Urinary bladder (tissue), 4 donors: Measurements from ENCODE around the gene KCNJ16. TPM values are rescaled to one million over a fixed set of nuclear protein-coding genes. Genes with fewer than 3 reads are reported as not detected.

ENCODE experiments used
- DNase-seq: peaks from one replicate; pipeline ENCODE4 v3.0.0-alpha.2; 2015; ENCODE audit errors: extremely low spot score
- H3K27ac ChIP-seq: one replicate; pipeline ENCODE4 v1.5.1; 2013; ENCODE audit warnings: low read depth, mild to moderate bottlenecking, moderate library complexity
- H3K36me3 ChIP-seq: one replicate; pipeline ENCODE4 v1.6.1; 2013; ENCODE audit warnings: mild to moderate bottlenecking, moderate library complexity; ENCODE audit not compliant: insufficient read depth
- H3K4me1 ChIP-seq: one replicate; pipeline ENCODE4 v1.6.1; 2013; ENCODE audit warnings: mild to moderate bottlenecking, moderate library complexity; ENCODE audit not compliant: insufficient read depth
- H3K4me3 ChIP-seq: one replicate; pipeline ENCODE4 v1.5.1; 2013; ENCODE audit warnings: low read depth, low read length
- WGBS: extraction: QIAGEN DNeasy Blood & Tissue Kit; methylation state at CpG from one replicate; pipeline ENCODE4 v1.1.7; 2013; 5-methylcytosine and 5-hydroxymethylcytosine counted together
- polyA plus RNA-seq: library from polyadenylated mRNA; stranded (reverse); fragments of 200-250 nt; gene quantifications from one replicate; pipeline ENCODE4 v1.2.3, GENCODE V29; 2013
- total RNA-seq: library from RNA; depleted of rRNA; stranded (reverse); fragments of >200 nt; gene quantifications from one replicate; pipeline ENCODE4 v1.2.3, GENCODE V29; 2014
- donor health status: healthy with polysubstance abuse.
- donor health status: healthy.

The KCNJ16 gene
- total and polyA plus RNA-seq, 2 donors = 0.01 to 0.11 TPM

- H3K4me3 ChIP-seq = no peak overlapping the region
- DNase-seq = no peak
- H3K27ac ChIP-seq = no peak overlapping the region
- H3K4me1 ChIP-seq = no peaks in the 10 kb centered on the region
- no peaks in the 10 kb centered on the region for H3K36me3 ChIP-seq
- 71% methylated on average over 3 of the region's 3 CpGs for WGBS
Measured at GRCh38 chr17:70073799-70074198, 1.2 kb upstream of the KCNJ16 start.

DNA sequence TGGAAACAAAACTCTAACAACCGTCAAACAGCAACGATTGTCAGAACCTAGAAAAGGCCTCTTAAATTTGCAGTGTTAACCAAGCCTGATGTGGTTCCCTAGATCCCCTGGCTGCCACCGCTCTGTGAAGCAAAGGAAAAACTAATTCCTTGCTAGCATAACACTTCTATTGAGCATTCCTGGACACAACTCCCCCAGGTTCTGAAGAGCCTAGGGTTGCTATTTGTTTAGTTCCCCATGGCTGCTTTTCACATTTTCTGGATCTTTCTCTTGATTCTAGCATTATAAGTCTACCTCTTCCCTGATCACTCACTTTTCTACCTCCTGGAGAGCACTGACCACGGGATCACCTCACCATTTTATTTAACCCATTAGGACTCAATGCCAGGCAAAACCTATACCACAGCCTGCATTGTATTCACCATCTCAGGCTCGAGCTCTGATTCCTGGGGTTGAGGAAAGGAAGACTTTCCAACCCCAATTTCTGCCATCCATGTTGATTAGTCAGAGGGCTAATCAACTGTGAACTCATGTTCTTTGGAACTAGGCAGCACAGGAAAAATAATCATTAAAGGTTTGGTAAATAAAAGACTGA is 692 bp upstream of the KCNJ16 start:
- Histone ChIP-seq H3K36me3 (no peaks in the 10 kb centered on the region), H3K4me1 (no peaks in the 10 kb centered on the region), H3K4me3 (no peak overlapping the region), H3K27ac (no peak overlapping the region)
- no peak for DNase-seq
- WGBS = 71% methylated on average over 5 of the region's 5 CpGs

DNA sequence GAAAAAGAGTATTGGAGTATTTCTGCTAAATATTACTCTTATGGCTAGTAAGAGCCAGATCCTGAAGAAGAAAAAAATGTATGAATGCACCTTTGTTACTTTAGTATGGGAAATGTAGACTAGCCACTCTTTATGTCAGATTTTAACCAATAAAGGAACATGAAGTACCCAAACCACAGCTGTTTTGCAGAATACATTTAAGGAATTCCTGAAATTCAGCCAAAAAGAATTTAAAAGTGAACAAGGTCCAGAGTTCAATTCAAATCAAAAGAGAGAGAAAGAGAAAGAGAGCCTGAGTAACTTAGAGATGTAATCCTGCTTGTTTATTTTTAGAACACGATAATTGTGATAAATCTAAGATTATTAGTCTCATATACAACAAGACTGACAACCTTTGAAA is 1.2 kb downstream of the KCNJ16 start:
- Histone ChIP-seq H3K4me3 (no peak overlapping the region), H3K4me1 (no peaks in the 10 kb centered on the region), H3K27ac (no peak overlapping the region), H3K36me3 (no peaks in the 10 kb centered on the region)
- WGBS = 29% methylated on average over 1 of the region's 1 CpG
- DNase-seq = peak; percentile 45

- H3K4me3 ChIP-seq = no peak overlapping the region
- H3K27ac ChIP-seq = no peak overlapping the region
- 76% methylated on average over 3 of the region's 3 CpGs for WGBS
- no peaks in the 10 kb centered on the region for H3K4me1 ChIP-seq
- H3K36me3 ChIP-seq = no peaks in the 10 kb centered on the region
- DNase-seq = no peak
Measured at GRCh38 chr17:70076831-70077230, 1.8 kb downstream of the KCNJ16 start.

DNA sequence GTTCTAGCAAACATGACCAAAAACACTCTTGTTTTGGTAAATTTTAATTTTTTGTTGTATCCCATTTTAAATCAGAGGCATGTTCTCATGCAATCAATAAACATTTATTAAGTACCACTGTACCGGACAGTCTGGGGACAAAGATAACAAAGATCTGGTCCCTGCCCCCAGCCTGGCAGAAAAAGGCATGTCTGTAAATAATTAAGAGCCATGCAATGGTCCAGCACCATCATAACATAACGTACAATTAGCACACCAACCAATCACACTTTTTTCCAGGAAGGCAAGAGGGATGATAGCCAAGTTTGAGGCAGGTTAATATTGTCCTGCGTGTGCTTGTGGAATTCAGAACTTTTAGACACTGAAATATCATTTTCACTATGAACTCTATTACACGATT is 3.5 kb downstream of the KCNJ16 start:
- 67% methylated on average over 4 of the region's 4 CpGs for WGBS
- H3K36me3 ChIP-seq = no peaks in the 10 kb centered on the region
- H3K27ac ChIP-seq = no peak overlapping the region
- no peak overlapping the region for H3K4me3 ChIP-seq
- no peak for DNase-seq
- H3K4me1 ChIP-seq = no peaks in the 10 kb centered on the region

DNA sequence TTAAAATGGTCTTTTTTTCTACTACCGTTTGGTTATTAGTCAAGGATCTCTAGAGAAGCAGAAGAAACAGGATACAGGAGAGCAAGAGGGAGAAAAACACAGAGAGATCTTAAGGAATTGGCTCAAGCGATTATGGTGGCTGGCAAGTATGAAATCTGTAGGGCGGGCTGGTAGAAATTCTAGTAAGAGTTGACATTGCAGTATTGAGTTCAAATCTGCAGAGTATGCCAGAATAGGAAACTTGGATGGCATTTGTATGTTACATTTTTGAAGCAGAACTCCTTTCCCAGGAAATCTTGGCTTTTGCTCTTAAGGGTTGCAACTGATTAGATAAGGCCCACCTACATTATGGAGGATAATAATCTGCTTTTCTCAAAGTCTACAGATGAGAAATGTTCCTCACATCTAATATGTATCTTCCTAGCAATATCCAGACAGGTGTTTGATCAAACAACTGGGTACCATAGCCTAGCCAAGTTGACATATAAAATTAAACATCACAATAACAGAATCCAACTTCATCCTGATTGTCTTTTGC is 4.0 kb downstream of the KCNJ16 start:
- H3K36me3 ChIP-seq = no peaks in the 10 kb centered on the region
- H3K4me3 ChIP-seq = no peak overlapping the region
- no peak overlapping the region for H3K27ac ChIP-seq
- no peaks in the 10 kb centered on the region for H3K4me1 ChIP-seq
- 86% methylated on average over 3 of the region's 3 CpGs for WGBS
- no peak for DNase-seq

- no peak overlapping the region for H3K4me3 ChIP-seq
- no peak overlapping the region for H3K27ac ChIP-seq
- DNase-seq = no peak
- 65% methylated on average over 7 of the region's 7 CpGs for WGBS
- H3K4me1 ChIP-seq = no peaks in the 10 kb centered on the region
- no peaks in the 10 kb centered on the region for H3K36me3 ChIP-seq
Measured at GRCh38 chr17:70080541-70081347, 5.7 kb downstream of the KCNJ16 start.

DNA sequence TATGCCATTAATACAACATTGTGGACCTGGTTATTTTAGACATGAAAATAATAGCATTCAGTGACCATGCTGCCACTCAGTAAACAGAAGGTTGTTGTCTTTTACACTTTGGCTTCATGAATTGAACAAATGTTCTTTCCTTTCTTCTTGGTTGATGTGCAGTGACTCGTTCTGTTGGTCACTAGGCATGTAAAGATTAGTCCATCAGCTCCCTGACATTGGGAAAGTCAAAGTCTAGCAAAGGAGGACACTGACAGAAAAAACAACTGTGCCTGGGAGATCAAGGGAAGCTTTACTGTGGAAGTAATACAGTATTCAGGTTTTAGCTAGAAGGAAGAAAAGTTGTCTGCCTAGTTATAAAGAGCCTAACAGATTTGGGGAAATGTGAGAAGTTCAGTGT is 6.9 kb downstream of the KCNJ16 start:
- WGBS = 57% methylated on average over 1 of the region's 1 CpG
- DNase-seq = no peak
- H3K4me3 ChIP-seq = no peak overlapping the region
- no peak overlapping the region for H3K27ac ChIP-seq
- H3K36me3 ChIP-seq = no peaks in the 10 kb centered on the region
- H3K4me1 ChIP-seq = no peaks in the 10 kb centered on the region

DNA sequence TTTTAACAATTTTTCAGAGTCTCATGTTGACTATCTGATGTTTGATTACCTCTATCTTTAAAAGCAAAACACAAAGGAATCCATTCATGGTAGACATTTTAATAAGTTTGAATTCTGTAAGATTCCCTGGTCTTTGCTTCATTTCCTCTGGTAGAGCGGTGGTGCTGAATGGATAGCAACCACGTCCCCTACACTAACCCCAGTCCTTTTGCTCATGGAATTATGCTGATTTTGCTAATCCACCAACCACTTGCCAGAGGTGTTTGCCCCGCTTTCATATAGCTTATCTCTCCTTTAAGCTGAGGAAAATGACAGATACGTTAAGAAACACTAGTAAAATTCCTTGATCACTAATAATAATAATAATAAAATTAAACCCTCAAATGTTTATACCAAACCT is 9.5 kb downstream of the KCNJ16 start:
- Histone ChIP-seq H3K4me3 (no peak overlapping the region), H3K27ac (no peak overlapping the region), H3K4me1 (no peaks in the 10 kb centered on the region), H3K36me3 (no peaks in the 10 kb centered on the region)
- DNase-seq = no peak
- WGBS = 48% methylated on average over 4 of the region's 4 CpGs

DNA sequence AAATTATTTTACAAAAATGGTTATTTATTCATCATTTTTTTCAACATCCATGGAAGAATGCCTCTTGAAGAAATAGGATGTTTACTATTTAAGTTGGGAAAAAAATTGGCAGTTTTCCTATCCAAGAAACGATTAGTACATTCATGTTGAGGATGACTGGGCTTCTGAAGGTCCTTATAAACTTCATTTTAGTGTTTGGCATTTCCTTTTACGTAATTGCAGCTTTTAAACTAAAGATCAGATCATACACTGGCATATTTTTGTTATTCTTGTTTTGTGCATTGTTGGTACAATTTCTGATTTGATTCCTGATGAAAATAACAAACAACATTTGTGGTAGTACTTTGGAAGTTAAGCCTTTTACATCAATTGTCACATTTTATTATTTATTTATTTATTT is 11.5 kb downstream of the KCNJ16 start:
- DNase-seq = no peak
- no peak overlapping the region for H3K27ac ChIP-seq
- H3K36me3 ChIP-seq = no peaks in the 10 kb centered on the region
- 56% methylated on average over 2 of the region's 2 CpGs for WGBS
- no peak overlapping the region for H3K4me3 ChIP-seq
- H3K4me1 ChIP-seq = no peaks in the 10 kb centered on the region

DNA sequence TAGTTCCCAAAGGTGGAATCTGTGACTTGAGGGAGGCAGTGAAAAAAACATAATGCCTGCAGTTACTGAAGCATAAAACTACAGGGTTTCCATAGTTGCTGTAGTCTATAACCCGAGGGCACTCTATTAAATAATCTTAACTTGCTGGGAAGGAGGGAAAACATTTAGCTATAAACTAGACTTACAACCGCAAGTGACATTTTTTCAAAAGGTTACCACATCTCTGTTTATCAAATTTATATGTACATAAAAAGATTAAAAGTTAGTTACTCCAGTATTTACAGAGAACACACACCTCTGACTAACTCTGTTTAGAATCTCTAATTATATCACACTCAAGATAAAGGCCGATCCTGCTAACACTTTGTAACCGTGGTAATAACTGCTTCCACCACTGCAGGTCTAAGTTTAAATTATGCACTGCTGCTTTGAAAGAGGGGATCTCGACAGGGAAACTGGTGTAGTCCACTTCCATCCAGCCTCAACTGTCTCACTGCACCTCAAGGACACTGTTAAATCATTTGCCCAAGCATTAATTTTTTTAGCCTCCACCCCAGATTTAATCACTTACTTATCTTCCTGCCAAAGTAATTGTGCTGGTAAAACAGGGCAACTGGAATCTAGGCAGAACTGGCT is 14.6 kb downstream of the KCNJ16 start:
- no peak for DNase-seq
- no peak overlapping the region for H3K27ac ChIP-seq
- WGBS = 32% methylated on average over 5 of the region's 5 CpGs
- H3K36me3 ChIP-seq = no peaks in the 10 kb centered on the region
- no peak overlapping the region for H3K4me3 ChIP-seq
- H3K4me1 ChIP-seq = no peaks in the 10 kb centered on the region

- Histone ChIP-seq H3K27ac (no peak overlapping the region), H3K36me3 (no peaks in the 10 kb centered on the region), H3K4me3 (no peak overlapping the region), H3K4me1 (no peaks in the 10 kb centered on the region)
- WGBS = 68% methylated on average over 2 of the region's 2 CpGs
- no peak for DNase-seq
Measured at GRCh38 chr17:70091005-70091568, 16.1 kb downstream of the KCNJ16 start.

DNA sequence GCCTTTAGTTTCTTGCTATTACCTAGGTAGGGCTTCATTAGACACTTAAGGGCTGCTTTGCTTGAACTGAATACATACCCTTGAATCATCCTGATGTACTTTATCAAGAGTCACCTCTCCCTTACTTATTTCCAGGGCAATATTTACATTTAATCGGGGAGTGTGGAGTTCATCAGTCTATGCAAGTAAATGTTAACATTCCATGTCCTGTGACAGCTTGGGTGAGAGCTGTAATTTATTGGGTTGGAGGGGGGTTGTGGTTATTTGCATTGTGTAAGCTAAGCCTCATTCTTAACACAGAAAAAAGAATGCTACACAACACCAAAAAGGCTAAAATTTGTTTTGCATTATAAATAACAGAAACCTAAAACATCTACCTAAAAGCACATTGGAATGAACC is 16.7 kb downstream of the KCNJ16 start:
- no peak for DNase-seq
- Histone ChIP-seq H3K4me3 (no peak overlapping the region), H3K27ac (no peak overlapping the region), H3K4me1 (no peaks in the 10 kb centered on the region), H3K36me3 (no peaks in the 10 kb centered on the region)
- 4% methylated on average over 1 of the region's 1 CpG for WGBS

DNA sequence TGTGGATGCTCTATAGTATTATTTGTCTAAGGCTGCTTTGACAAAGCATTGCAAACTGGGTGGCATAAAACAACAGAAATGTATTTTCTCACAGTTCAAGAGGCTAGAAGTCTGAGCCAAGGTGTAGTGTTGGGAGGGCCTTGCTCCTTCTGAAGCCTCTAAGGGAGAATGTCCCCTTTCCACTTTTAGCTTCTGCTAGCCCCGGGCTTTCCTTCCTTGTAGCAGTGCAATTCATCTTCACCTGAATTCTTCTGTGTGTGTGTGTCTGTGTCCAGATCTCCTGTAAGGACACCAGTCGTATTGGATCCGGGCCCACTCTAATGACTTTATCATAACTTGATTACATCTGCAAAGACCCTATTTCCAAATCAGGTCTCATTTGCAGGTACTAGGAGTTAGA is 18.1 kb downstream of the KCNJ16 start:
- Histone ChIP-seq H3K4me3 (no peak overlapping the region), H3K36me3 (no peaks in the 10 kb centered on the region), H3K4me1 (no peaks in the 10 kb centered on the region), H3K27ac (no peak overlapping the region)
- no peak for DNase-seq
- 96% methylated on average over 3 of the region's 3 CpGs for WGBS
